Heart left ventricle (tissue), 13 donors: ENCODE measurements around the gene RNPS1.

Experiments
- CTCF ChIP-seq, 12 donors: fragments of 200-600 bp; sonication (generic) in 4 of 12; IDR thresholded peaks; one replicate each; pipeline versions ENCODE4 v1.5.0 to v1.8.0; 2018 to 2022; ENCODE audit warnings: antibody characterized with exemption in 12 of 12, mild to moderate bottlenecking in 5 of 12
- POLR2A ChIP-seq, 2 donors: fragments of 450-650 bp; IDR thresholded peaks; one replicate each; pipeline ENCODE4 v1.6.1; 2017; ENCODE audit warnings: antibody characterized with exemption in 2 of 2, mild to moderate bottlenecking in 2 of 2, moderate library complexity in 2 of 2
- donor health status: ischemic (EF 13 %, LVEDD 7.1; RV severe dilation, severe dysfunction).
- donor health status: DM: no; HTN: yes; CAD: no.
- donor health status: DM: no; HTN: no; CAD: no.
- donor health status: ischemic (EF 25% LVEDD 6.9; RV normal size, moderate dysfunction).
- donor health status: ischemic (EF 25% LVEDD 5.7; RV mildly dilated, moderate dysfunction).
- donor health status: ischemic (EF 35%, LVEDD 5.7; RV mildly dilated, moderate dysfunction).
- donor health status: nonischemic (EF 11% LVEDD 7.7; RV severe dilation, severe dysfunction).
- donor health status: DM: yes; HTN: yes; CAD: no.
- donor health status: PGD.
- donor health status: ischemic (EF 29% LVEDD 5.4; RV normal size, mild dysfunction).
- donor health status: nonischemic (EF 23%, LVEDD 6.1; RV moderate dilation, normal function).

- no peak for TF ChIP-seq POLR2A (IDR thresholded peaks at IDR 0.05)
- no peak for TF ChIP-seq CTCF (IDR thresholded peaks at IDR 0.05)
Measured at GRCh38 chr16:2242598-2242997, 25.3 kb downstream of the RNPS1 start.
